GM12878 (cell line): Measurements from ENCODE around the gene HOTAIR. TPM values are rescaled to one million over a fixed set of nuclear protein-coding genes. Genes with fewer than 3 reads are reported as not detected.

Experiments used
- MXI1 ChIP-seq: fragments of 150-350 bp; IDR thresholded peaks from 2 replicates; pipeline ENCODE4 v1.6.1; 2011; ENCODE audit warnings: low read depth, mild to moderate bottlenecking, inconsistent platforms, low read length, improper control_type of control experiment
- POLR2AphosphoS2 ChIP-seq: IDR thresholded peaks from 2 replicates; pipeline ENCODE4 v1.6.1; 2011; ENCODE audit warnings: low read depth, mild to moderate bottlenecking, low read length, improper control_type of control experiment, moderate library complexity
- polyA plus RNA-seq, 11 experiments: library from polyadenylated mRNA; depleted of rRNA in 4 of 11; unstranded in 6 of 11; stranded (reverse) in 5 of 11; fragments of >200 nt; fragmentation: Nextera tagmentation in 4 of 11; fragmentation: Illumina TruSeq in 1 of 11; extraction: Ambion mirVana in 4 of 11; extraction: Trizol in 1 of 11; gene quantifications; 1 replicate in 1 of 11; 2 replicates in 10 of 11; pipeline versions ENCODE4 v1.2.1 to v1.2.3, GENCODE V29; 2011 to 2016; ENCODE audit warnings: inconsistent platforms in 2 of 11, missing spikeins in 2 of 11, low read depth in 1 of 11
- total RNA-seq, 4 experiments: library from RNA; depleted of rRNA in 3 of 4; stranded (reverse); fragments of >200 nt in 3 of 4; fragmentation: Illumina TruSeq in 1 of 4; extraction: Trizol in 1 of 4; gene quantifications; 2 replicates each; pipeline versions ENCODE4 v1.2.1 to v1.2.3, GENCODE V29; 2013 to 2021
- TF ChIP-seq, protein P1 (sequence below): fragments of 450-650 bp; formaldehyde crosslinking; IDR thresholded peaks from 2 replicates; pipeline ENCODE4 v1.4.0; 2020; ENCODE audit warnings: mild to moderate bottlenecking, moderate library complexity
- TF ChIP-seq, protein P2 (sequence below): fragments of 450-650 bp; IDR thresholded peaks from 2 replicates; pipeline ENCODE4 v1.6.1; 2014; ENCODE audit warnings: mild to moderate bottlenecking
- TF ChIP-seq, protein P3 (sequence below): fragments of 450-650 bp; IDR thresholded peaks from 2 replicates; pipeline ENCODE4 v1.6.1; 2018; ENCODE audit warnings: mild to moderate bottlenecking, low read depth, moderate library complexity; ENCODE audit not compliant: partially characterized antibody

Gene HOTAIR
- total and polyA plus RNA-seq, 10 of the 15 experiments (the other 5 are each of a cell fraction or from before 2014, with no cell fraction given), result not detected

DNA sequence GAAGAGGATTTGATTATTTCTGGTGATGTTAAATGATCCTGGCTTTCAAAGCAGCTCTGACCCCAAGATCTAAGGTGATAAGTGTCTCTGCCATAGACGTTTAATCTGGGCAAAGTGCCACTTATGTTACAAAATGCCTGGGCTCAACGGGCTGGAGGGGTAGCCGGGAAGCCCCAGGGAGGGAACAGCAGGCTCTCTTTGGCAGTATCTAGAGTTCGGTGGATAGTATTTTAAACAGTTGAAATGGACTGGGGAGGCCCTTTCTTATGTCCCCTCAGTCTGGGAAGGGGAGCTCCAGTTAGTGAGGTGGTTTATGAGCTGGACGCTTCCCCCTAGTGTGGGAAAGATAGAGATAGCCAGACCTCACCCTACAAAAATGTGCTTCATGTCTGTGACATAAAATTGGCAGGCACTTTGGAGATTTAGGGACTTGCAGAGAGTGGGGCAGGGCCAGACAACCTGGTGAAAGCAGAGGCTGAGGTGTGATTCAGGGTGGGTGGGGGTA, 7.3 kb downstream of the HOTAIR start (continued):
- TF ChIP-seq, protein P1, sequence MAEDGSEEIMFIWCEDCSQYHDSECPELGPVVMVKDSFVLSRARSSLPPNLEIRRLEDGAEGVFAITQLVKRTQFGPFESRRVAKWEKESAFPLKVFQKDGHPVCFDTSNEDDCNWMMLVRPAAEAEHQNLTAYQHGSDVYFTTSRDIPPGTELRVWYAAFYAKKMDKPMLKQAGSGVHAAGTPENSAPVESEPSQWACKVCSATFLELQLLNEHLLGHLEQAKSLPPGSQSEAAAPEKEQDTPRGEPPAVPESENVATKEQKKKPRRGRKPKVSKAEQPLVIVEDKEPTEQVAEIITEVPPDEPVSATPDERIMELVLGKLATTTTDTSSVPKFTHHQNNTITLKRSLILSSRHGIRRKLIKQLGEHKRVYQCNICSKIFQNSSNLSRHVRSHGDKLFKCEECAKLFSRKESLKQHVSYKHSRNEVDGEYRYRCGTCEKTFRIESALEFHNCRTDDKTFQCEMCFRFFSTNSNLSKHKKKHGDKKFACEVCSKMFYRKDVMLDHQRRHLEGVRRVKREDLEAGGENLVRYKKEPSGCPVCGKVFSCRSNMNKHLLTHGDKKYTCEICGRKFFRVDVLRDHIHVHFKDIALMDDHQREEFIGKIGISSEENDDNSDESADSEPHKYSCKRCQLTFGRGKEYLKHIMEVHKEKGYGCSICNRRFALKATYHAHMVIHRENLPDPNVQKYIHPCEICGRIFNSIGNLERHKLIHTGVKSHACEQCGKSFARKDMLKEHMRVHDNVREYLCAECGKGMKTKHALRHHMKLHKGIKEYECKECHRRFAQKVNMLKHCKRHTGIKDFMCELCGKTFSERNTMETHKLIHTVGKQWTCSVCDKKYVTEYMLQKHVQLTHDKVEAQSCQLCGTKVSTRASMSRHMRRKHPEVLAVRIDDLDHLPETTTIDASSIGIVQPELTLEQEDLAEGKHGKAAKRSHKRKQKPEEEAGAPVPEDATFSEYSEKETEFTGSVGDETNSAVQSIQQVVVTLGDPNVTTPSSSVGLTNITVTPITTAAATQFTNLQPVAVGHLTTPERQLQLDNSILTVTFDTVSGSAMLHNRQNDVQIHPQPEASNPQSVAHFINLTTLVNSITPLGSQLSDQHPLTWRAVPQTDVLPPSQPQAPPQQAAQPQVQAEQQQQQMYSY, result no peak
- TF ChIP-seq, protein P2, sequence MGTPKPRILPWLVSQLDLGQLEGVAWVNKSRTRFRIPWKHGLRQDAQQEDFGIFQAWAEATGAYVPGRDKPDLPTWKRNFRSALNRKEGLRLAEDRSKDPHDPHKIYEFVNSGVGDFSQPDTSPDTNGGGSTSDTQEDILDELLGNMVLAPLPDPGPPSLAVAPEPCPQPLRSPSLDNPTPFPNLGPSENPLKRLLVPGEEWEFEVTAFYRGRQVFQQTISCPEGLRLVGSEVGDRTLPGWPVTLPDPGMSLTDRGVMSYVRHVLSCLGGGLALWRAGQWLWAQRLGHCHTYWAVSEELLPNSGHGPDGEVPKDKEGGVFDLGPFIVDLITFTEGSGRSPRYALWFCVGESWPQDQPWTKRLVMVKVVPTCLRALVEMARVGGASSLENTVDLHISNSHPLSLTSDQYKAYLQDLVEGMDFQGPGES, result no peak
- no peak for TF ChIP-seq POLR2AphosphoS2
- no peak for TF ChIP-seq MXI1
- TF ChIP-seq, protein P3, sequence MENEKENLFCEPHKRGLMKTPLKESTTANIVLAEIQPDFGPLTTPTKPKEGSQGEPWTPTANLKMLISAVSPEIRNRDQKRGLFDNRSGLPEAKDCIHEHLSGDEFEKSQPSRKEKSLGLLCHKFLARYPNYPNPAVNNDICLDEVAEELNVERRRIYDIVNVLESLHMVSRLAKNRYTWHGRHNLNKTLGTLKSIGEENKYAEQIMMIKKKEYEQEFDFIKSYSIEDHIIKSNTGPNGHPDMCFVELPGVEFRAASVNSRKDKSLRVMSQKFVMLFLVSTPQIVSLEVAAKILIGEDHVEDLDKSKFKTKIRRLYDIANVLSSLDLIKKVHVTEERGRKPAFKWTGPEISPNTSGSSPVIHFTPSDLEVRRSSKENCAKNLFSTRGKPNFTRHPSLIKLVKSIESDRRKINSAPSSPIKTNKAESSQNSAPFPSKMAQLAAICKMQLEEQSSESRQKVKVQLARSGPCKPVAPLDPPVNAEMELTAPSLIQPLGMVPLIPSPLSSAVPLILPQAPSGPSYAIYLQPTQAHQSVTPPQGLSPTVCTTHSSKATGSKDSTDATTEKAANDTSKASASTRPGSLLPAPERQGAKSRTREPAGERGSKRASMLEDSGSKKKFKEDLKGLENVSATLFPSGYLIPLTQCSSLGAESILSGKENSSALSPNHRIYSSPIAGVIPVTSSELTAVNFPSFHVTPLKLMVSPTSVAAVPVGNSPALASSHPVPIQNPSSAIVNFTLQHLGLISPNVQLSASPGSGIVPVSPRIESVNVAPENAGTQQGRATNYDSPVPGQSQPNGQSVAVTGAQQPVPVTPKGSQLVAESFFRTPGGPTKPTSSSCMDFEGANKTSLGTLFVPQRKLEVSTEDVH, result no peak
